Skeletal muscle tissue (tissue), 4 donors: ENCODE measurements around the gene CDKN2AIP. TPM values are rescaled to one million over a fixed set of nuclear protein-coding genes. Genes with fewer than 3 reads are reported as not detected.
"Not testable (repeated sequence)": the region's sequence is repeated elsewhere in the genome, so short reads cannot be mapped to it uniquely, and the experiment has no call there.

Experiments used
- H3K27ac ChIP-seq: one replicate; pipeline ENCODE4 v1.7.0; 2013; ENCODE audit warnings: mild to moderate bottlenecking, low read depth, low read length, inconsistent platforms
- H3K27me3 ChIP-seq, 3 donors: one replicate each; pipeline ENCODE4 v1.7.0; 2013; ENCODE audit warnings: low read length in 3 of 3; ENCODE audit not compliant: control insufficient read depth in 3 of 3, insufficient read depth in 3 of 3
- H3K36me3 ChIP-seq, 3 donors: one replicate each; pipeline ENCODE4 v1.7.0; 2013; ENCODE audit warnings: low read length in 3 of 3; ENCODE audit not compliant: control insufficient read depth in 3 of 3, insufficient read depth in 3 of 3
- H3K4me1 ChIP-seq, 3 donors: one replicate each; pipeline ENCODE4 v1.7.0; 2013; ENCODE audit warnings: low read length in 3 of 3, mild to moderate bottlenecking in 3 of 3; ENCODE audit not compliant: control insufficient read depth in 3 of 3, insufficient read depth in 3 of 3
- H3K4me3 ChIP-seq, 3 donors: one replicate each; pipeline ENCODE4 v1.7.0; 2013; ENCODE audit warnings: low read length in 3 of 3
- H3K9ac ChIP-seq, 3 donors: one replicate each; pipeline ENCODE4 v1.7.0; 2013; ENCODE audit warnings: low read length in 3 of 3, mild to moderate bottlenecking in 3 of 3, moderate library complexity in 2 of 3, low read depth in 1 of 3
- H3K9me3 ChIP-seq, 3 donors: one replicate each; pipeline ENCODE4 v1.7.0; 2013; ENCODE audit warnings: low read length in 3 of 3; ENCODE audit not compliant: control insufficient read depth in 3 of 3
- total RNA-seq: library from RNA; depleted of rRNA; stranded (reverse); fragments of >200 nt; gene quantifications from one replicate; pipeline ENCODE4 v1.2.3, GENCODE V29; 2014
- donor health status: Osteomylitis.

CDKN2AIP gene
- total RNA-seq, 1 donor from 2014 or later, result 7.3 TPM

DNA sequence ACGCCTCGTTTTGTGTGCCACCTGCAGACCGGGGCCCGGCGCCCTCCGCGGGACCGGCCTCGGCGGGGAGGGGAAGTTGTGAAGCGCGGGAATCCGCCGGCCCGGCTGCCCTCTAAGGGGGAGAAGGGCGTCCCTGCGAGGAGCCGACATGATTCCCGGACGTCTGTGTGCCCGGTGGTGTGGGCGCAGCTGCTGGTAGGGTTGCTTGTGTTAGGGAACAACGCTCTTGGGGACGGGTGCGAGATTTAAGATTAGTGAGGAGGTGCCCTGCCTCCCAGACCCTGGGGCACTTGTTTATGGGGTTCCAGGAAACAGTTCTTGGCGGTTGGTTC is 627 bp downstream of the CDKN2AIP start:
- Histone ChIP-seq H3K9ac (peak overlapping the region; percentile 95 to 98 (median 97)), H3K4me1 (peaks cover 21 to 36% (median 29%) of the 10 kb centered on the region in 3 donors), H3K27ac (peak overlapping the region; percentile 95), H3K27me3 (no peaks in the 10 kb centered on the region), H3K4me3 (peak overlapping the region; percentile 94 to 95 (median 95)), H3K36me3 (peaks cover 17 to 24% (median 18%) of the 10 kb centered on the region in 3 donors), H3K9me3 (no peaks in the 10 kb centered on the region)

DNA sequence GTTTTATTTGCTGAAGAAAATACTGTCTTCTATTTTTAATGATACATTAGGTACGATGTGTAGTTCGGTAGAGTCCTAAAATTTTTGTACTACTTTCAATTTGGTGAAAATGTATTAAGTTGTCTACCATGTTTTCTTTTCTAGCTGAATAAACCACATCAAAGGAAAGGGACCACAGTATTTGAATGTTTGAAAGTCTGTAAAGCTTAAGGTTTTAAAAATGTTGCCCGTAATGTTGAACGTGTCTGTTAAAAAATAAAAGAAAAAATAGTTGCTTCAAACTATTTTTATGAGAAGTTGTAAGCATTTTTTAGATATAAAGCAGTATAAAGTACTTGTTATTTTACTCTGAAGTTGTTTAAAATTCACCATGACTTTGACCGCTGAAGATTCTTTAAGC is 3.2 kb downstream of the CDKN2AIP start:
- peaks cover 21 to 36% (median 29%) of the 10 kb centered on the region in 3 donors for H3K4me1 ChIP-seq
- peak overlapping the region in 1 of 3 donors; percentile 10 for H3K9ac ChIP-seq
- H3K36me3 ChIP-seq, result peaks cover 18 to 29% (median 27%) of the 10 kb centered on the region in 3 donors
- H3K27me3 ChIP-seq, result no peaks in the 10 kb centered on the region
- H3K9me3 ChIP-seq, result no peaks in the 10 kb centered on the region
- no peak overlapping the region for H3K4me3 ChIP-seq
- no peak overlapping the region for H3K27ac ChIP-seq

DNA sequence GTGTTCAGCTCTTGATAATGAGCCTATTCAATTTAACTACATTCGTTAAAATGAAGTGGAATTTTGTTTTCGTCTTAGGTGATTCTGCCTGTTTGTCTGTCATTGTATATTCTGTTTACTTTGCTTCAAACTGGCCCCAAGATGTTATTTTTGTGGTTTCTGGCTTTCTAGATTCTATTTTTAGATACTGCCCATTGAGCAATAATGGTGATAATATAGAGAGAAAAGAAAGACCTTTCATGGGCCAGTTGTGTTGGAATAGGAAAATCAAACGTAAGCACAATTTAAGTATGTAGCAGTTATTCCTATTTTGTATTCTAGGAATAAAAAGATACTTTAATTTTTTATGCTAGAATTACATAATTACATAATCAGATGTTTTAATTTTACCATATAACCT is 4.0 kb downstream of the CDKN2AIP start:
- no peak overlapping the region for H3K4me3 ChIP-seq
- H3K4me1 ChIP-seq, result peaks cover 16 to 33% (median 25%) of the 10 kb centered on the region in 3 donors

DNA sequence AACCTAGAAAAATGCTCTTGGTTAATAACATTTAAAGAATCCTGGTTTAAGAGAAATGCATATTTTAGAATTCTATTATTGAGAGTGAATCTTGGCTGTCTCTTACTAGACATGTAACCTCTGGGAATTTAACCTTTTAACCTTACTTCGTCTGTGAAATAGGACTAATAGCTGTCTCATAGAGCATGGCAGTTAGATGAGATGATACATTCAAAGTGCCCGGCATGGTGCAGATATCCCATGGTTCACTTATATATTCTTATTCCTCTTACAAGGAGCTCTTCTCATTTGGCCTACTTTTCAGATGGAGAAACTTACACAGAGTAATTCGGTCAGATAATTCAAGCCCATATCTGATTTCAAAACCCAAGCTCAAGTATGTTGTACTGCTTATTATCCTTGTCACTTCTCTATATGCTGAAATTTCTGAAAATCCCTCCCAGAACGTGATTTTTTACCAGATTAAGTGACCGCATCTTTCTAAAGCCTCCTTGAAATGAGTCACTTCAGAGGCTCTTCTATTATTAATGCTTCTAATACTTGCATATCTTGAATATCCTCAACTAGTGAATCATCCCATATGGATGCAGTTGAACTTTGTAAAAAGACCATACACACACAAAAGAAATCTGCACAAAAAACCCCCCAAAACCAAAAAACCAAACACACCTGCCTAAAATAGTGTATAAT is 4.9 kb downstream of the CDKN2AIP start:
- Histone ChIP-seq H3K4me1 (peaks cover 14 to 33% (median 22%) of the 10 kb centered on the region in 3 donors), H3K9me3 (no peaks in the 10 kb centered on the region), H3K4me3 (no peak overlapping the region), H3K27ac (no peak overlapping the region), H3K9ac (no peak overlapping the region), H3K36me3 (peaks cover 18 to 29% (median 27%) of the 10 kb centered on the region in 3 donors), H3K27me3 (no peaks in the 10 kb centered on the region)

More for the DNA sequence above, 4.0 kb downstream of the CDKN2AIP start:
- Histone ChIP-seq H3K9me3 (no peaks in the 10 kb centered on the region), H3K36me3 (peaks cover 18 to 29% (median 27%) of the 10 kb centered on the region in 3 donors), H3K27me3 (no peaks in the 10 kb centered on the region), H3K27ac (no peak overlapping the region), H3K9ac (no peak overlapping the region)

DNA sequence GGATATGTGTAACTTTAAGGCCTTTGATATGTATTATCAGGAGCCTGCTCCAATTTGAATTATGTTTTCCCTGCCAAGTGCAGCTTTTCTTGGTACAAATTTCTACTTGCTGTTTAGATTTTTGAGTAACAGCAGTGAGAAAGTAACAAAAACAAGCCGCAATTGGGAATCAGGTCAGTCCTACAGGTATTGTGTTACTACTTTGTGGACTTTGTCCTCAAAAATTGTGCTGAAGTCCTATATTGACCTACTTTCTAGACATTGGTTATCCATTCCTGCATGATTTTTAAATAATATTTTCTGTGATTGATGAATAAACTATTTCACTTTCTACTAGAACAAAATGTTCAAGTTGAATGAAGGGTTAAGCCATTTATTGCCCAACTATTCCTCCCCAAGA is 5.7 kb downstream of the CDKN2AIP start:
- Histone ChIP-seq H3K4me1 (peaks cover 14 to 33% (median 22%) of the 10 kb centered on the region in 3 donors), H3K27me3 (no peaks in the 10 kb centered on the region), H3K9ac (no peak overlapping the region), H3K27ac (no peak overlapping the region), H3K4me3 (no peak overlapping the region), H3K36me3 (peaks cover 15 to 29% (median 27%) of the 10 kb centered on the region in 3 donors), H3K9me3 (no peaks in the 10 kb centered on the region)

DNA sequence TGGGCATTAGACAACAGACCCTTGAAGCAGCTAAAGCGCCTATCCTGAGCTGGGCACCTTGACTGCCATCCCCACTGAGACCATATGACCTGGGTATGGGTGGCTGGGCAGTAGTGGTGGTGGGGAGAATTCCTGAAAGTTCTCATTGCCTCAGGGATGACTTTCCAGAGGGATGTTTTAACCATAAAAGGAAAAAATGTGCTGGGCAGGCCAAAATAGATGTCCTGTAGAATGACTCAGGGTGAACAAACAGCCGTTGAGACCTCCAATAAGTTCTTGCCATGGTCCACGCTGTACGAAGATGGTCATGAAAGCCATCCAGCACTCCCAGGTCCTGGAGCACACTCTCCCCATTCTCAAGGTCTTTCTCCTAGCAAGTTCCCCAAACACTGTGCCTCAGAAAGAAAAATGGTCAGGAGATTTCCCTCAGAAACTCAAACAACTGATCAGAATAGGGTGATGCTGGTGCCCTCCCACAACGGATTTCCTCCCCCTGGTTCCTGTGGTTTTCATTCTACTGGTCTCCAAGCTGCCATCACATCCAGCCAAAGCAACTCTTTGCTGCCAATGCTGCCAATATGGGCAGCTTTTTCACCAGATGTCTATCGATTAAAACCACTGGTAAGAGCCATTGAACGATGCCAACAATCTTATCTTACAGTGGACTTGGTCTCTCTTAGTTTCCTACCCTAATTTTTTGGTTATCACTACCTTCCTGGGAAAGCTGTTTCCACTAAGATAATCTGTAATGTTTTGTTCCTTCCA is 11.2 kb downstream of the CDKN2AIP start:
- Histone ChIP-seq H3K27ac (no peak overlapping the region), H3K4me3 (no peak overlapping the region), H3K4me1 (no peaks in the 10 kb centered on the region), H3K9ac (no peak overlapping the region), H3K27me3 (no peaks in the 10 kb centered on the region), H3K9me3 (no peaks in the 10 kb centered on the region), H3K36me3 (peaks cover 0 to 10% (median 2%) of the 10 kb centered on the region in 3 donors)

DNA sequence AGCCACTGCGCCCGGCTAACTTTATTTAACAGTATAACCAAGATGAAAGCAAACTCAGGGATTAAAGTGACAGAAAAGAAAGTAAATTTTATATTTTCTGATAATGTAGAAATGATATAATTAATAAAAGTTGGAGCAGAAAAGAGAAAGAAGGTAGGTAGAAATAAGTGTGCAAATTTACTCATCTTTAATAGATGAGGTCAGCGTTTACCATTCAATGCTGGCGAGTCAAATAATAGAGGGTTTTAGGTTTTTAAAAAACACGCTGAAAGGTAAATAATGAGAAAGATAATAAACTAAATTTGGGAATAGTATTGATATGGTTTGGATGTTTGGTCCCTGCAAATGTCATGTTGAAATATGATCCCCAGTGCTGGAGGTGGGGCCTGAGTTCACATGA is 13.6 kb downstream of the CDKN2AIP start:
- no peaks in the 10 kb centered on the region for H3K9me3 ChIP-seq
- H3K27ac ChIP-seq, result no peak overlapping the region
- no peak overlapping the region for H3K9ac ChIP-seq
- H3K36me3 ChIP-seq, result no peaks in the 10 kb centered on the region
- H3K4me1 ChIP-seq, result no peaks in the 10 kb centered on the region
- H3K4me3 ChIP-seq, result no peak overlapping the region
- no peaks in the 10 kb centered on the region for H3K27me3 ChIP-seq

DNA sequence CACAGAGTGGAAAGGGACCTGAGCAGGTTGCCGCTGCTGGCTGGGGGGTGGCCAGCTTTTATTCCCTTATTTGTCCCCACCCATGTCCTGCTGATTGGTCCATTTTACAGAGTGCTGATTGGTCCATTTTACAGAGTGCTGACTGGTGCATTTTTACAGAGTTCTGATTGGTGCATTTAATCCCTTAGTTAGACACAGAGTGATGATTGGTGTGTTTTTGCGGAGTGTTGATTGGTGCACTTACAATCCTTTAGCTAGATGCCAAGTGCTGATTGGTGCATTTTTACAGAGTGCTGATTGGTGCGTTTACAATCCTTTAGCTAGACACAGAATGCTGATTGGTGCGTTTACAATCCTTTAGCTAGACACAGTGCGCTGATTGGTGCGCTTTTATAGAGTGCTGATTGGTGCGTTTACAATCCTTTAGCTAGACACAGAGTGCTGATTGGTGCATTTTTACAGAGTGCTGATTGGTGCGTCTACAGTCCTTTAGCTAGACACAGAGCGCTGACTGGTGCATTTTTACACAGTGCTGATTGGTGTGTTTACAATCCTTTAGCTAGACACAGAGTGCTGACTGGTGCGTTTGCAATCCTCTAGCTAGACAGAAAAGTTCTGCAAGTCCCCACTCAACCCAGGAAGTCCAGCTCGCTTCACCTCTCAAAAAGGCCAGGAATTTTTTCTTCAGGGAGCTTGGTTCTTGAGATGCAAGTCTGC is 19.6 kb downstream of the CDKN2AIP start:
- not testable (repeated sequence) for H3K36me3 ChIP-seq, H3K27me3 ChIP-seq, H3K4me3 ChIP-seq, H3K4me1 ChIP-seq, H3K27ac ChIP-seq, H3K9ac ChIP-seq, H3K9me3 ChIP-seq

DNA sequence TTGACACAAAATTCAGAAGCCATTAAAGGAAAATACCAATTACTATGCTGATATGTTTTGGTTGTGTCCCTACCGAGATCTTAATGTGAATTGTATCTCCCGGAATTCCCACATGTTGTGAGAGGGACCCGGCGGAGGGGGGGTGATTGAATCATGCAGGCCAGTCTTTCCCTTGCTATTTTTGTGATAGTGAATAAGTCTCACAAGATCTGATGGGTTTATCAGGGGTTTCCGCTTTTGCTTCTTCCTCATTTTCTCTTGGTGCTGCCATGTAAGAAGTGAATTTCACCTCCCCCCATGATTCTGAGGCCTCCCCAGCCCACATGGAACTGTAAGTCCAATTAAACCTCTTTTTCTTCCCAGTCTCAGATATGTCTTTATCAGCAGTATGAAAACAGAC is 21.4 kb downstream of the CDKN2AIP start:
- not testable (repeated sequence) for H3K9me3 ChIP-seq, H3K36me3 ChIP-seq, H3K27ac ChIP-seq, H3K9ac ChIP-seq, H3K27me3 ChIP-seq, H3K4me1 ChIP-seq, H3K4me3 ChIP-seq

DNA sequence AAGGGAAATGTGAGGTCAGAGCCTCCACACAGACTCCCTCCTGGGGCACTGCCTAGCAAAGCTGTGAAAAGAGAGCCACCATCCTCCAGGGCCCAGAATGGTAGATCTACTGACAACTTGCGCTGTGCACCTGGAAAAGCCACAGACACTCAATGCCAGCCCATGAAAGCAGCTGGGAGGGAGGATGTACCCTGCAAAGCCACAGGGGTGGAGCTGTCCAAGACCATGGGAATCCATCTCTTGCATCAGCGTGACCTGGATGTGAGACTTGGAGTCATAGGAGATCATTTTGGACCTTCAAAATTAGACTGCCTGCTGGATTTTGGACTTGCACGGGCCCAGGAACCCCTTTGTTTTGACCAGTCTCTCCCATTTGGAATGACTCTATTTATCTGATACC is 22.8 kb downstream of the CDKN2AIP start:
- no peak overlapping the region for H3K27ac ChIP-seq
- H3K9ac ChIP-seq, result no peak overlapping the region
- H3K9me3 ChIP-seq, result no peaks in the 10 kb centered on the region
- H3K36me3 ChIP-seq, result no peaks in the 10 kb centered on the region
- peaks cover 0 to 2% (median 0%) of the 10 kb centered on the region in 3 donors for H3K4me1 ChIP-seq
- no peaks in the 10 kb centered on the region for H3K27me3 ChIP-seq
- no peak overlapping the region for H3K4me3 ChIP-seq
